ENCODE results near the gene KIAA1958.

The KIAA1958 gene

DNA sequence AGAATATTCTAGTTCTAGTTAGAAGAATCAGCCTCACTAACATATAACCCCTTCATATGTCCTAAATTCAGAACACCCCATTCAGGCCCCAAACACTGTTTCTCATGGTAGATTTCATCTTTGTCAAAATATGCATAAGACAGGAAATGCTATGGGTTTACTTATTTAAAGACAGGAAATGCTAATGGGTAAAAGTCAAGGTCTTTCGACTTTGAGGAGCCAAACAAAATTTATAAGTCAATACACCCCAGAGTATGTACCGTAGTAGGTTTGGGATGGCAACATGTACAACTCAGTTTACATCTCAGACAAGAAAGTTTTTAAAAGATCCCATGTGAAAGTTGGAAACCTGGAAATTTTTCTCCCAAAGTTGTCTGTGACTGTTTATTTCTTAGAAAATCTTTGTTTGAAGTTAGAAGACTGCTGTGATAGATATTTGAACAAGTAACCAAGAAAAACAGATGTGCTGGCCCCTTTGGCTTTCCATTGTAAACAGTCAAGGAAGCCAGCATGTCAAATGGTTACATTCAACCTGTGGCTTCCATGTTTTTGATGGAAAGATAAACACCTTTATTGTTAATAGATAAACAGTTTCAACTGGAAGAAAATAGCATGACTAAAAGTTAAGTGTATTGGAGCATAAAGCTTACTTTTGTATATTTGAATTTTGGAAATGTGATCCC lies 129.1 kb downstream of the KIAA1958 start:
- DNase-seq, result no peak

DNA sequence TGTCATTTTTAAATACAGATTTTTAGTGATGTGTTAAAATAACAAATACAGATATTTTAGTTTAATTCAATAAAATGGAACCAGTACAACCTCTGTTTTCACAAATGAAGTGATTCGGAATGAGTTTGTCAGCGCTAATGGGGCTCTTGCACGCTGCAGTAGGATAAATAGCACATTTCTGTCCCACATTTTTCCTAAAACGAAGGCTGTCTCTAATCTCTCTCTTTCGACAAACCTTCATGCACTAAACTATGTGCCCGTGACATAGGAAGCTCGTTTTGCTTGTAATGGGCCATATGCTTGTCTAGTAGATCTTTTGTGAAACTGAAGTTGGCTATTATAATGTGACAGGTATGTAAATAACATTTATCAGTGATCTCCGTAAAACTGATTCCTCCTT lies 130.7 kb downstream of the KIAA1958 start:
- DNase-seq, result no peak

DNA sequence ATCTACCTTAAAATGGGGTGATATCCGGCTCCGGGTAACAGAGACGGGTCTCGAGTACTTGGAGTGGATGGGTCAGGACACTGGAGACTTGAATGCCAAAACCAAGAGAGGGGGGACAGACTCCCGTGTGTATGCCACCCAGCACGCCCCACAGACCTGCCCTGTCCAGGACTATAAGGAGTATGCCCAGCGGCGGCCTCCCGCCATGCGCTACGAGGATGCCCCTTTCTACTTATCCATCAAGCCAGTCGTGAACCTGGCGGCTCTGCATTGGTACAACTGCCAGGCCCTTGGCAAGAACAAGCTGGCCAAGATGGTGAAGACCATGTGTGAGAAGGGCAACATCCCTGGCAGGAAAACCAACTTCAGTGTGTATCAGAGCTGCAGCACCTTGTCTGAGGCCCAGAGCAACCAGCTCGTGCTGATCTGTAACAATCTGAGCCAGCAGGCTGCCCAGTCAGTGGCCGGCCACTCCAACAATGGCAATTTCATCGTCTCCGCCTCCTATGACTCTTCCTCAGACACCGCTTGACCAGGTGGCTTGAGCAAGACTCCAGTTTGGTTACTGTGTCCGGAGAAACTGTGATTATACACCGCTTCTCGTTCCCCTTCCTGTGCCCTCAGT lies 131.9 kb downstream of the KIAA1958 start:
- DNase-seq, result no peak

DNA sequence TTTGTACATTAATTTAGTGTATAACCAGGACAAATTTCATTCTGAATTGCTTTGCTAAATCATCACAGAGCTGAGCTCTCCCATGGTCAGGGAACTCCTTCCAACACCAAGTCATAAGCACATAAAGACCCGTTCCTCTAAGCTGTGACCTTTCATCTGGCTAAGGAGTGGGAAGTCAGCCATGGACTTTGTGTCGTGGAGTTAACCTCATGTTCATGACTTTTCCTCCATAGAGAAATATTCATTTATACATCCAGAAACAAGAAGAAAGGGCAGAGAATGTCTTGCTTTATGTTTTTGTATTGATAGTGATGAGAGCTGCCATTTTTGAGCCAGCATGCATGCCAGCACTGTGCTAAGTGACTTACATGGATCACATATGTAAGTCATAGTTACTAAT lies 133.8 kb downstream of the KIAA1958 start:
- no peak for DNase-seq

DNA sequence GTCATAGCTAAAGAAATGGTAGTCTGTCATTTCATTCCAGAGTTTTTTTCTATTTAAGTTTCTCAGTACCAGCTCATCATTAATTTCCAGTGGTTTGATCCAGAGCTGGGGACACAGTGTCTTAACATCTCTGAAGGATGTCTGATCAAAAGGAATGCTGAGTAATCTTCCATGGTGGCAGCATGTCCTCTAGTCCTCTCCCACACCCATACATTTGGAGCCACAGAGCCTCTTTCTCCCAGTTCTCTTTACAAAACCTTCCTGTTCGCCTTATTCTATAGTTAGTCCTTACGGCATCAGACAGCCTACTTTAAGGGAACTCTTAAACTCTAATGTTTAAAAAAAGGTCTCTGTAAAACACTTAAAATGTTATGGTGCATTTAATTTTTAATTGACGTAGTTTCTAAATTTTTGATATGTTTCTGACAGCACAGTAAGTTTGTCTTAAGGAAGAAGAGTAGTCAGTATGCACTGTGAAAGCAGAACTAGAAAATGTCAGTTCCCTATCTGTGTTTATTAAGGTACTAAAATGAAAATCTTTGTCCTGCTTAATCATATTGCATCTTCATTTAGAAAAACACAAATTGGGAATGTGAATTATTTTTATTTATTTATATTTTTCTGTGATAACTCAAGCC lies 134.5 kb downstream of the KIAA1958 start:
- no peak for DNase-seq

DNA sequence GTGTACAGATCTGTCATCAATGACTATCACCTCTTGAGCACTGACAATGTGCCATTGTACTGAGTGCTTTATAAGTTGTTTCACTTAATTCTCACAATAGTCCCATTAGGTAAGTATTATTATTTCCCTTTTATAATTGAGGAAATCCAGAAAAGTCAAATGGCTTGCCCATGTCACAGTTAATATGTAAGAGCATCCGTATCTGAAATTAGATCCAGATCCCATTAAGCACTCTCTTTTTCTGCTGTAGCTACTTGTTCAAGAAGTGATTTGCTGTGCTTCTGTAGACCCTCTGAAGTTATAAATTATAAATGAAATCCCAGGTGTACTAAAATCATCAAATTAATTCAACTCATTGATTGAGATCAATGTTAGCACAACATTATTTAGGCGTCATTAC lies 136.6 kb downstream of the KIAA1958 start:
- DNase-seq, result no peak

DNA sequence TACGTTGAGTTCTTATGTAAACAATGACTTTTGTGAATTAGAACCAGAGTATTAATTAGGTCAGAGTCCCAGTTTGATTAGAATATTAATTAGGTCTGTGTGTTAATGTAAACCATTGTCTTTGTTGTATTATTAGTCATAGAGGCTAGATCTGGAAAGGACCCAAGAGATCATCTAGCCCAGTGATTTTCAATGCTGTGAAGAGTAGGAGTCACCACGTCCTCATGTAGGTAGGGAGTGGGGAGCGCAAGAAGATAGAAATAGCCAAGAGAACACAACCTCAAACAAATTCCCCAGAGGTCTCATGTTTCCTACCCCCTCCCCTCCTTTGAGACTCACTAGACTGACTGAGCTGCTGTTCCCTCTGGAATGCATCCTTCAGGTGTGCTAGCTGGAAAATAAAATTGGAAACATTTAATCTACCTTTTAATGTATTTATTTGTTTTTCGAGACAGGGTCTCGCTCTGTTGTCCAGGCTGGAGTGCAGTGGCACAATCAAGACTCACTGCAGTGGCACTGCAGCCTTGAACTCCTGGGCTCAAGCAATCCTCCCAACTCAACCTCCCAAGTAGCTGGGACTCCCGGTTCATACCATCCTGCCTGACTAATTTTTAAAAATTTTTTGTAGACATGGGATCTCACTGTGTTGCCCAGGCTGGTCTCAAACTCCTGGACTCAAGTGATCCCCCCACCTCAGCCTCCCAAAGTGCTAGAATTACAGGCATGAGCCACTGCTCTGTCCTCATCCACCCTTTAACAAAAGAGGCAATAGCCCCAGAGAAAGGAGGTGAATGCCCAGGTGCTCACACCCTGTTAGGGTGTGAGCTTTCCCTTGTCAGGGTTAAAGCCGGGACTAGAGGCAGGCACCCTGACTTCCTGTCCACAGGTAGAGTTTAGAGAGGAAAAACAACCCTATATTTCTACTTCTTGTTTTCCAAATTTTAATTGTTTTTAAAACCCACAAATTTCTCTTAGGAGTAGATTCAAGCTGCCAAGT lies 138.4 kb downstream of the KIAA1958 start:
- DNase-seq, result no peak

DNA sequence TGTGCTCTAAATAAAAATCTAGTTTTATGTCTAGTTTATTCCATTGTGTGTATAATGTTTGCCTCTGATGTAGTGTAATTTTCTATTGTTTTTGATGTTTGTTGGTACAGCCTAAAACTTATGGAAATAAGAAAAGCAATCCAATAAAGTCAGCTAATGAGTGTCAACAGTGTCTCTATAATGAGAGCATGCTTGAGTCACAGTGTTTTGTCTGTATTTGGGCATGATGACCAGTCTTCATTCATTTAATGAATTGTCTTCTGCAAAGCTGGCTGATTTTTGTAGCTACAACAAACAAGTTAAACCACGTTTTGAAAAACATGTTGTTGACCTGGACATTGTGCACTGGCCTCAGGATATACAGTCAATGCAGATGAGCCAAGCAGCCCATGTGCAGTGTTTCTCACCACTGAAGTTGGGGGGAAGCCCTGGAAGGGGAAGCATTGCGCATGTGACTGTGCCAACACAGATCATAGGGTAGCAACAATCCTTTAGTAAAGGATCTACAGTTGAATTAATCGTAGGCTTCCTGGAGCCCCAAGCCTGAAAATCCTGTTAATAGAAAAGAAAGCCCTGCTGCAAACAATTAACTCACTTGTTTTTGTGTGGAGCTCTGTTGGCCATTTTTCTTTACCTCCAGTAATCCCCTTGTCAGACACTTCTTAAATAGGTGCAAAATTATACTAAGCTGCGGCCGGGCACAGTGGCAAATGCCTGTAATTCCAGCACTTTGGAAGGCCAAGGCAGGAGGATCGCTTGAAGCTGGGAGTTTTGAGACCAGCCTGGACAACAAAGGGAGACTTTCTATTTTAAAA lies 143.3 kb downstream of the KIAA1958 start:
- DNase-seq, result no peak

DNA sequence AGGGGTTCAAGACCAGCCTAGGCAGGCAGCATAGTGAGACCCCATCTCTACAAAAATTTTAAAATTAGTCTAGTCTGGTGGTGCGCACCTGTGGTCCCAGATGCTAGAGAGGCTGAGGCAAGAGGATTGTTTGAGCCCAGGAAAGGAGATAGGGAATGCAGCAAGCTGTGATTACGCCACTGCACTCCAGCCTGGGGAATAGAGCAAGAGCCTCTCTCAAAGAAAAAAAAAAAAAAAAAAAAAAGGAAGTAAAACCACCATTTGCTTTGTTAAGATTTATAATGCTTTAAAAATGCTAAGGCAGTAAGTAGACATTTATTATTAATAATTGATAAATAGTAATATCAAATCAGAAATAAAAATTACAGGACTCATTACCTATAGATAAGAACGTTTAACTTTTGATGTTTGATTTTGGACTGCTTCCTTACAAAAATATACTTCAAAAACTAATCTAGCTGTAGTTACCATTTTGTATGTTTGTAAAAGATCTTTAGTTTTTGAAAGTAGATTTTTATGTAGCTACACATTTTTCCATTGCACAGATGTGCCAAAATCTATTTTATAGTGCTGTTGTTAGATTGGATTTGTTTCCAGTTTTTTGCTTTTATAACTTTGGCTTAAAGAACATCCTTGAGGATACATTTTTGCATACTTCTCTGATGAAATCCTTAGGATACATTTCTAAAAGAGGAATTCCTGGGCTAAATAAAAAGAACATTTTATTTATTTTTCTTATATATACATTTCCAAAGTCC lies 144.9 kb downstream of the KIAA1958 start:
- DNase-seq, result no peak

DNA sequence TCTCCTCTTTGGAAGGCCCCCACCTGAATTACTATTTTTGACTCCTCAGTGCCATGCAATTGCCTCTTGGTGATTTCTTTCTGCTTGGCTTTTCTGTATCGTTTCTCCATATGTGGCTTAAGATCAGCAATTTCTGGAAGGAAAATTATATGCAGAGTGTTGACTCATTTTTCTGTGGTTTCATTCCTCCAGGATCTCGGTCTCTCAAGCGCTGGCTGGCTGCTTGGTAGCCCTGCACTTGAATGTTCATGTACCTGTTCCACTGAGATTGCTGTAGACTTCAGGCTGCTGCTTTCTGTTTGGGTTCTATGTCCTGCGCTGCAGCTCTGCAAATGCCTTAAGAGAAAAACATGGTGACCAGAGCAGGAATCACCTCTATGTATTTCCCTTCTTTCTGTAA lies 153.7 kb downstream of the KIAA1958 start:
- DNase-seq, result no peak

DNA sequence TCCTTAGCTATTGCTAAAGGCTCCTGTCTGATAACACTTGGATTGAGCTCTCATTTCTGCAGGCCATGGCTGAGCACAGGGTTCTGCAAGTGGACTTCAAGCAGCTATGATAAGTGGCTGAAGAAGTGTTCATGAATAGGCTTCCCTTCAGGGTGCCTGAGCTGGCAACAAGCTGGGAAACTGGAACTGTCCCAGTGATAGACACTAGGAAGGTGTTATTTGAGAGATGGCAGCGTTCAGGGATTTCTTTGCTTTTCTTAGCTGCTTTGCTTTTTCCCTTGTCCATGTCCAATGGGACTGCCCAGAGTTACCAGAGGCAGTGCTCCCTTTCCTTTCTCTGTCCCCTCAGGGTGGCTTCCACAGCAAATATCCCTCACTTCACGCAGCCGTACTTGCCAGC lies 155.5 kb downstream of the KIAA1958 start:
- no peak for DNase-seq

DNA sequence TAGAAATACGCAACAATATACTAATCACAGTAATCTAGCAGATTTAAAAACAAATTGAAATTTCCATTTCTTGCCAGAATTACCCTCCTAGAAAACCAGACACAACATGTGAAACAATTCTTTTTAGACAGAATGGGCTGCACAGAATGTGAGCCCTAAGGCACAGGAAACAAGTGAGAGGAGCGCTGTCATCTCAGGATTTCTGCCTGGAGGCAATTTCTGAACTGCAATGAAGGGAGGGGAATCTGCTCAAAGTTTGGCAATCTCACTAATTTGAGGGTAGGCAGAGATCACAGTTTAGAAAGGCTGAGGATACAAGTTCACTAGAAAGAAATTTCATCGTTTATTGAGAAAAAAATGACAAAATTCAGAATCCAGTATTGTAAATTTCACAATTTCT lies 161.0 kb downstream of the KIAA1958 start:
- no peak for DNase-seq

DNA sequence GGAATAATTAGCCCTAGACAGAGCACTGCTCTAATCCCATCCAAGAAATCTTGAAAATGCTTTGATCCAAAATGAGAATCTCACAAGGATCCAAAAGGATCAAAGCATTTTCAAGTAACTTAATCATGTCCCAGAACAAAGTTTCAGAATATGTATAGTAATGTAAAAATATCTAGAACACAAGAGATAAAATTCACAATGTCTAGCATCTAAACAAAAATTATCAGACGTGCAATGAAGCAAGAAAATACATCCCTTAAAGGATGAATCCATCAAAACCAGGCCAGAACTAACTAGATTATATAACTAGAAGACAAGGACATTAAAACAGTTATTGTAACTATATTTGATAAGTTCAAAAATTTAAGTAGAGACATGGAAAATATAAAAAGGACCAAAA lies 162.0 kb downstream of the KIAA1958 start:
- no peak for DNase-seq

DNA sequence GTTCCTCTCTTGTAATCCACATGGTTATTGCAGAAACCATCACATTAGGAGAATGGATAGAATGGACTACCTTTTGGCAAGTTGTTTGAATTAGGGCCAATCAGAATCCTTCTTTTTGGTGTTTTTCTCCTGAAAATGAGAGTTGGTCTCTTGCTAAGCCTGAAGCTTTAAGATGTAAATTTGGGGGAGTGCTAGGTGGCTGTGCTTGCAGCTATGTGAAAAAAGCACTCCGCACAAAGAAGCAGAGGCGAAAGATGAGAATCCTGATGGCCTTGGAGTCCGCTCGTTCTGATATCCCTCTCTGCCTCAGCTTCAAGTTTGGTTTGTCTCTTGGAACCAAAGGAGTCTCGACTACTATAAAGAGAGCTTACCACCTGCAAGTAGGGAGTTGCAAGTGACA lies 167.7 kb downstream of the KIAA1958 start:
- DNase-seq, result no peak

DNA sequence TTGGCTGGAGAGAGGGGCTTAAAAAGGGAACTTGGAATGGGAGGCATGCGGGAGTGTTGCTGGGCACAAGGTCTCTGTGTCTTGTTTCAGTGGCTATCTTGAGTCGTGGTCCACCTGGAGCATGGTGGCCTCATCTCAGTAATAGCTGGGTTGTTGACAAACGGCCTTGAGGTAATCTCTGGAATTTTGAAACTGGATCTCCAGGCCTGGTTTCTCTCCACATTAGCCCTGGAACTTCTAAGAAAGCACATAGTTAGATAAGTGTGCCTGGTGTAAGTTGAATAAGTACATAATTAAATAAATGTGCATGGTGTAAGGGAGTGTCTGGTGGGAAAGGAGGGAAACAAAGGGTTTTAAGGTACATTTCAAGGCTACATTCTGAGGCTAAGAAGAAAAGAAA lies 169.0 kb downstream of the KIAA1958 start:
- DNase-seq, result no peak

DNA sequence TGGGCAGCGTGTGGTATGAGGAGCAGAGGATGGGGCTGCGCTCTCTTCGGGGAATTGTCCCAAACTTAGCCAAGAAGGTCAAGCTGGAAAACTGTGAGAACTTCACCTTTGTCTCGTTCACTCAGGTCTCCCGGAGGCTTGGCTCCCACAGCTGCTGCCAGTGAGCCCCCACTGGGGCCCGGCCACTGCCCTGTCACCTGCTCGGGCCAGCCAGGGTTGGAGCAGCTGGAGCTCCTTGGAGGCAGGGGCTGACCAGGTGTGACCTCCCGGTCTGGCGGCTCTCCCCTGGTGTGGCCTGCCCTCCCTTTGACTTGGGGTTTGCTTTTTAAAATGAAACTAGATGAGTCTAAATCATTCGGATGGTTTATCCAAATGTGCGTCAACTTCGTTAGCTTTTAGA lies 173.3 kb downstream of the KIAA1958 start:
- no peak for DNase-seq

DNA sequence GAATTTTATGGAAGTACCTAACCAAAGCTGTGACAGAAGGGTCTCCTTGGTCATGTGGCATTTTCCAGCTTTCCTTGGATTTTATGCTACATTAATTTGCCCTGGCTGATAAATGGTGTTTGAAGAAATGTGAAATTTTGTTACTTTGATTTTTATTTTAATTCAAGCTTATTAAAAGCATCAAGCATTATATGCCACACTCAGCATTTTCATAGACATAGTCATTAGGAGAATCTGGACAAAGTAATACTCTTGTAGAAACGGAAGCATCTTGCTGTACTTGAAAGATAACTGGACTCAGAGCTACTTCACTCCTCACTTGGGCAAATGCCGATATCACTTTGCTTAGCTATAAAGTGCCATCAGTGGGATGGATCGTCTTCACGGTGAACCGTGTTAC lies 177.1 kb downstream of the KIAA1958 start:
- DNase-seq, result no peak

DNA sequence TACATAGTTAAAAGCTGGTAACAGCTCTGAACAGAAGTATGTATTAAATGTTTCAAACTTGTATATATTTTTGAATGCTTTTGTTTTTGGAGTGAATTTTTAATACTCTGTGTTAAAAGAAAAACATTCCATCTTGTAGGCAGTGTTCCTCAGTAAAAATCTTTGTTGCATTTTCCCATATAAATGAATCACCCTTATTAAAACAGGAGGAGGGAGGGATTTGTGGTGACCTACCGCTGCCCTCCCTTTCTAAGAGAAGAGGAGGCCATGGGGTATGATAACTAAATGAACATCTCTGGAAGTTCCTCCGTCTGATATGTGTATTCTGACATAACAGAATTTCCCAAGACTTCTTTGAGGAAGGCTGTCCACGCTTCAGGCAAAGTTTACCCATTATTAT lies 177.9 kb downstream of the KIAA1958 start:
- no peak for DNase-seq

DNA sequence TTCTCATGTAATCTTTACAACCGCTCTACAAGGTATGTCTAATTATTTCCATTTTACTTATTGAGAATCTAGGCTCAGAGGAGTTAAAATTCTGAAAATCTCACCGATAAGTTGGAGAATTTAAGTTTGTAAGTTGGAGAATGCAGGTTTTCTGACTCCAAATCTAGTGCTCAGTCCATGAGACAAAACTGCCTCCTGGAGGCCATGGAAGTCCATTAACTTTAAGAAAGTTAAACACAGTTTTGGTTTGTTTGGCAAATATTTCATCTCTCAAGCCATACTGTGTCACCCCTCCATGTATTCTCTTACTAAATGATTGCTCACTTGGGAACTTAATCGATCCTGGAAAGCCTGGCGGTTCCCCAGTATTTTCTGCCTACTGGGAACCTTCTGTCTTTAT lies 178.7 kb downstream of the KIAA1958 start:
- peak; percentile 37 for DNase-seq

DNA sequence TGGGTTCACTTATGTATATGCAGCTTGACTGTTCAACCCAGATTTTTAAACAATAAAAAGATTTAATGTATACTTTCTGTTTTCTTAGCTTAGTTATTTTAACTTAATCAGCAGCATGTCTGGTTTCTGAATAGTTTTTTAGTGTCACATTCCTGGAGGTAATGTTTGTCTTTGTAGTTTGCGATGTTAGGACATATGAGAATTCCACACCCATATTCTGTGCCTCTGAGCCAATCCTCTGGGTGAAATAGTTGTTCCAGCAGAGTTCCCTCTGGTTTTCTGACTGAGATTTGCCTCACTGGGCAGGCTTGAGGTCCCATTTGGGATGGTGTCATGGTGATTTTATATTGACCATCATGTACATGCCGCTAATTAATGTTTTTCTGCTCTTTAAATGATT lies 182.7 kb downstream of the KIAA1958 start:
- no peak for DNase-seq

DNA sequence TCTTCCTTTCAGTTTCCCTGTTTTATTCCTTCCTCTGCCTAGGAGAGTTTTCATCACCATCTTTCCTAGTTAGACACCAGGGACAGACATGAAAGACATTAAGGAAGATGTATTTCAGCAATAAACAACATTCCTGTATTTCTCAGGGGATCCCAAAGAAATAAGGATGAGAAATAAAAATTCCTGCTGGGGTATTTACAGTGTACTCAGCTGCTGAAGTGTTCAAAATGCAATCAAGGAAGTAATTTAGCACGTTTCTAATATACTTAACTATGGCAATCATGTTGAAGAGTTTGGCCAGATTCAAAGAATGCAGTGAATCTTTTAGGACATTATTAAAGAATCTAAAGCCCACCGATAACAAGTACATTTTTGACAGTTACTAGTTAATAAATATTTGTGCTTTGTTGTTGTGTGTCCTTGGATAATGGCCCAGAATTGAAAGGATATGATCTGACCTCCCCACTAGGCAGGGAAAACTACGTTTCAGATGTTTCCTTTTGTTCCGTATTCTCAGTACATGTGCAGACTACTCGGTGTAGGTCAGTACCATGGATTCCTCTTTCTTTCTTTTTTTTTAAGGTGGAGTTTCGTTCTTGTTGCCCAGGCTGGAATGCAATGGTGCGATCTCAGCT lies 184.5 kb downstream of the KIAA1958 start:
- DNase-seq, result no peak

Measured in OCI-M1 (cell line).